HEK293T (cell line): ENCODE data around the gene PIANP.

Experiments
- CTBP1 ChIP-seq: fragments of 450-650 bp; IDR thresholded peaks from 2 replicates; pipeline ENCODE4 v1.6.1; 2016; ENCODE audit warnings: borderline replicate concordance
- HDGF ChIP-seq: fragments of 450-650 bp; IDR thresholded peaks from 2 replicates; pipeline ENCODE4 v1.6.1; 2017; ENCODE audit warnings: antibody characterized with exemption, borderline replicate concordance

GRCh38 chr12:6667559-6668210 is 32.9 kb downstream of the PIANP start:
- TF ChIP-seq HDGF = no peak
- TF ChIP-seq CTBP1 = no peak
